ENCODE measurements around the gene MCOLN2. TPM values are rescaled to one million over a fixed set of nuclear protein-coding genes. Genes with fewer than 3 reads are reported as not detected.

Gene MCOLN2
- total and polyA plus RNA-seq, 2 of the 4 experiments (the other 2 are of a cell fraction) = 0.43 to 0.54 TPM

- H4K5ac ChIP-seq (ENCODE audit: low read depth, low read length) = no peak overlapping the region
- dilution Hi-C loops (cut with HindIII; ENCODE audit: low sequenced_read_pairs, unreplicated experiment) = no loop called here
- POLR2A ChIA-PET (ENCODE audit: unreplicated experiment) = no interaction called here
Observed at GRCh38 chr1:84982395-84982794, 14.5 kb downstream of the MCOLN2 start.

More at GRCh38 chr1:84982395-84982794, 14.5 kb downstream of the MCOLN2 start:
- Histone ChIP-seq H3K36me3 (ENCODE audit: control insufficient read depth, insufficient read depth, low read length) (no peaks in the 10 kb centered on the region), H3K23ac (ENCODE audit: low read depth, low read length) (no peak overlapping the region), H3K14ac (replicated peaks; ENCODE audit: low read depth, low read length) (no peak overlapping the region), H3K27ac (ENCODE audit: insufficient read depth, low read length) (no peak overlapping the region), H2AK5ac (ENCODE audit: low read depth, low read length) (no peak overlapping the region), H2BK20ac (ENCODE audit: low read depth, low read length) (no peak overlapping the region), H2AFZ (replicated peaks; ENCODE audit: low read length, poor library complexity) (no peak overlapping the region), H3K79me1 (ENCODE audit: low read depth in 1 of 2, low read length in 2 of 2) (no peaks in the 10 kb centered on the region), H3K4ac (ENCODE audit: low read depth, low read length) (no peak overlapping the region), H2BK120ac (ENCODE audit: low read depth, low read length) (no peak overlapping the region), H2BK15ac (ENCODE audit: low read depth, low read length) (no peak overlapping the region), H3K4me1 (ENCODE audit: control insufficient read depth, insufficient read depth, low read length) (no peaks in the 10 kb centered on the region), H3K9me1 (ENCODE audit: insufficient read depth, low read length) (no peaks in the 10 kb centered on the region), H3K9me3 (ENCODE audit: control insufficient read depth, insufficient read depth, low read length) (no peaks in the 10 kb centered on the region), H3K4me3 (ENCODE audit: insufficient read depth, low read depth, low read length) (no peak overlapping the region), H4K8ac (ENCODE audit: low read depth in 2 of 2, low read length in 2 of 2) (no peak overlapping the region), H4K20me1 (ENCODE audit: insufficient read depth, low read length) (no peaks in the 10 kb centered on the region), H4K91ac (ENCODE audit: insufficient read depth, low read depth, low read length) (no peak overlapping the region), H3K18ac (ENCODE audit: low read depth, low read length) (no peak overlapping the region), H3K56ac (ENCODE audit: extremely low read depth, insufficient read depth, low read length) (no peak overlapping the region), H2AK9ac (replicated peaks; ENCODE audit: low read depth, low read length, poor library complexity) (no peak overlapping the region), H3K9ac (ENCODE audit: low read depth, low read length) (no peak overlapping the region), H3K27me3 (ENCODE audit: control insufficient read depth, insufficient read depth, low read length) (peaks cover 4% of the 10 kb centered on the region), H3K4me2 (ENCODE audit: low read depth, low read length) (no peak overlapping the region), H2BK5ac (ENCODE audit: low read depth, low read length, poor library complexity, severe bottlenecking) (no peak overlapping the region)
- TF ChIP-seq, protein P1, sequence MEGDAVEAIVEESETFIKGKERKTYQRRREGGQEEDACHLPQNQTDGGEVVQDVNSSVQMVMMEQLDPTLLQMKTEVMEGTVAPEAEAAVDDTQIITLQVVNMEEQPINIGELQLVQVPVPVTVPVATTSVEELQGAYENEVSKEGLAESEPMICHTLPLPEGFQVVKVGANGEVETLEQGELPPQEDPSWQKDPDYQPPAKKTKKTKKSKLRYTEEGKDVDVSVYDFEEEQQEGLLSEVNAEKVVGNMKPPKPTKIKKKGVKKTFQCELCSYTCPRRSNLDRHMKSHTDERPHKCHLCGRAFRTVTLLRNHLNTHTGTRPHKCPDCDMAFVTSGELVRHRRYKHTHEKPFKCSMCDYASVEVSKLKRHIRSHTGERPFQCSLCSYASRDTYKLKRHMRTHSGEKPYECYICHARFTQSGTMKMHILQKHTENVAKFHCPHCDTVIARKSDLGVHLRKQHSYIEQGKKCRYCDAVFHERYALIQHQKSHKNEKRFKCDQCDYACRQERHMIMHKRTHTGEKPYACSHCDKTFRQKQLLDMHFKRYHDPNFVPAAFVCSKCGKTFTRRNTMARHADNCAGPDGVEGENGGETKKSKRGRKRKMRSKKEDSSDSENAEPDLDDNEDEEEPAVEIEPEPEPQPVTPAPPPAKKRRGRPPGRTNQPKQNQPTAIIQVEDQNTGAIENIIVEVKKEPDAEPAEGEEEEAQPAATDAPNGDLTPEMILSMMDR (conservative IDR thresholded peaks at IDR 0.05; ENCODE audit: low read depth, low read length) = no peak
- TF ChIP-seq FOS (IDR thresholded peaks at IDR 0.05; ENCODE audit: low read depth, low read length) = no peak
- TF ChIP-seq MAFK (IDR thresholded peaks at IDR 0.05; ENCODE audit: low read depth, low read length) = no peak
- TF ChIP-seq CHD1 (IDR thresholded peaks at IDR 0.05; ENCODE audit: low read depth, low read length) = no peak
- TF ChIP-seq RCOR1 (IDR thresholded peaks at IDR 0.05; ENCODE audit: insufficient replicate concordance, low read length) = no peak
- no peak for TF ChIP-seq BHLHE40 (IDR thresholded peaks at IDR 0.05; ENCODE audit: low read depth, low read length)
- intact Hi-C loops (cut with micrococcal nuclease) = no loop called here
- no CpG with 5 or more reads among the region's 2 CpGs for WGBS, 2 experiments (ENCODE audit: extremely low coverage in 2 of 2, insufficient read length in 1 of 2)
- BruUV-seq (replicated peaks) = no TSS peak
- in situ Hi-C loops (cut with MboI; ENCODE audit: low sequenced_read_pairs) = no loop called here
- DNase-seq = no peak
- no peak for ATAC-seq (ENCODE audit: low read depth)
- CTCF ChIA-PET = no interaction called here

All from IMR-90 (cell line).